SU-DHL-6 (cell line): ENCODE results near the gene YLPM1.
A peak's percentile ranks its signal among the peaks of the same experiment; 100 is the strongest.

ENCODE experiments used
- H2AFZ ChIP-seq: fragments of 200-600 bp; sonication (generic); 2 replicates; pipeline ENCODE4 v1.6.1; 2014; ENCODE audit warnings: low read depth, mild to moderate bottlenecking, moderate library complexity, mixed read lengths, antibody characterized with exemption, low read length; ENCODE audit not compliant: severe bottlenecking
- H3F3A ChIP-seq: fragments of 200-600 bp; shearing (Covaris generic); 2 replicates; pipeline ENCODE4 v1.6.0; 2016; ENCODE audit warnings: antibody characterized with exemption, mild to moderate bottlenecking; ENCODE audit not compliant: insufficient read depth
- H3K27ac ChIP-seq: fragments of 200-600 bp; sonication (generic); 2 replicates; pipeline ENCODE4 v1.5.1; 2016; ENCODE audit warnings: low read depth, mild to moderate bottlenecking, low read length, moderate library complexity, mixed read lengths
- H3K27me3 ChIP-seq: fragments of 200-600 bp; sonication (generic), shearing (Covaris generic); 2 replicates; pipeline ENCODE4 v1.6.0; 2014; ENCODE audit warnings: mild to moderate bottlenecking, low read length
- H3K36me3 ChIP-seq: fragments of 200-600 bp; sonication (generic); 2 replicates; pipeline ENCODE4 v1.6.1; 2014; ENCODE audit warnings: mild to moderate bottlenecking, low read length, mixed read lengths
- H3K4me2 ChIP-seq: fragments of 300-600, 200-600 bp; shearing (Covaris generic), sonication (generic); 2 replicates; pipeline ENCODE4 v1.6.0; 2014; ENCODE audit warnings: low read length, low read depth, mild to moderate bottlenecking; ENCODE audit not compliant: poor library complexity, severe bottlenecking
- H3K4me3 ChIP-seq: fragments of 200-600 bp; sonication (generic); 2 replicates; pipeline ENCODE4 v1.5.1; 2014; ENCODE audit warnings: antibody characterized with exemption, low read length, mild to moderate bottlenecking, mixed read lengths; ENCODE audit not compliant: insufficient read depth, poor library complexity, severe bottlenecking
- H3K79me2 ChIP-seq: fragments of 200-600 bp; sonication (generic); 2 replicates; pipeline ENCODE4 v1.6.1; 2014; ENCODE audit warnings: mild to moderate bottlenecking, low read length, moderate library complexity; ENCODE audit not compliant: insufficient read depth
- H3K9ac ChIP-seq: fragments of 200-600 bp; sonication (generic); 2 replicates; pipeline ENCODE4 v1.7.0; 2014; ENCODE audit warnings: mild to moderate bottlenecking, low read length
- H3K9me2 ChIP-seq: fragments of 200-600 bp; sonication (generic); replicated peaks from 2 replicates; pipeline ENCODE4 v1.6.1; 2014; ENCODE audit warnings: low read length; ENCODE audit not compliant: insufficient read depth
- H3K9me3 ChIP-seq: fragments of 200-600 bp; sonication (generic); 2 replicates; pipeline ENCODE4 v1.6.1; 2014; ENCODE audit warnings: low read length, mixed read lengths; ENCODE audit not compliant: insufficient read depth
- H4K20me1 ChIP-seq: fragments of 200-600 bp; sonication (generic); 2 replicates; pipeline ENCODE4 v1.6.1; 2014; ENCODE audit warnings: low read depth, mild to moderate bottlenecking, antibody characterized with exemption, low read length, moderate library complexity, mixed read lengths
- EZH2phosphoT487 ChIP-seq: fragments of 200-600 bp; sonication (generic), shearing (Covaris generic); conservative IDR thresholded peaks from 2 replicates; pipeline ENCODE4 v1.6.1; 2018; ENCODE audit warnings: mild to moderate bottlenecking, antibody characterized with exemption, low read length, moderate library complexity, mixed read lengths
- TF ChIP-seq, protein P1 (sequence below): fragments of 200-600 bp; sonication (generic); IDR thresholded peaks from one replicate; pipeline ENCODE4 v1.5.1; 2017; ENCODE audit warnings: antibody characterized with exemption, mild to moderate bottlenecking, low read length, moderate library complexity; ENCODE audit not compliant: insufficient read depth, poor library complexity, severe bottlenecking

Gene YLPM1

DNA sequence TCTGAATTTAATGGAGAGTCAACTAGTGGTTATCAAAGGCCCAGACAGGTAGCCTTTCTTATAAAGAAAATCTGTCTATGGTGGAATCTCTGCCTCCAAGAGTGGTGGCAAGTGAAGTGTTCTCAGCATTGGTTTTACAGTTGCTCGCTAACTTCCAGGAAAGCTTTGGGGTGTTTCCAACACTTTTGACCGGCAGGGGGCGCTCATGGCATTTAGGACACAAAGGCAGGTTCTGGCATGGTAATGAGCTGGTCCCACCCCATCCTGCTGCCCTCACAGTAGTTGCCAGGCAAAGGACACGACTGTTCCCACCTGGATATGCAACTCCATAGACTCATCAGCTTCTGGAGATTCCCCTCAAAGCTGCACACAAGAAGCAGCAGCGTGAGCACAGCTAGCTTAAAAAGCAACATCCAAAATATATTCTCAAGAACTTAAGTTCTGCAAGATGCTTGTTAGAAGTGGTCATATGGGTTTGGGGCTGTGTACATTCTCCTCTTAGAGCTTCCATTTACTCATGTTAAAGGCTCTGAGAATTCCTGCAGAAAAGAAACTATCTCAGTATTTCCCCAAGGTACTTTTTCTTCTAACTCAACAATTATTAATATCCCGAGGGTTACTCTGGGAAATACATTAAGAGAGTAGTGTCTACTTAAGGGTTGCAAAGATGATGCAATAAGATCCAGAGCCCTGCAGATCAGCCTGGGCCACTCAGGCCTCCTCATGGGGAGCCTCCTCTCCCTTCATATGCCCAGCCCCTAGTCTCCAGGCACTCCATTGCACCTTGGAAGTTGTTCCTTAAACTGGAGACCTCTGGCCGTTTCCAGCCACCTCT is 98.0 kb downstream of the YLPM1 start:
- Histone ChIP-seq H3F3A (no peaks in the 10 kb centered on the region), H3K4me2 (no peak overlapping the region), H3K79me2 (no peaks in the 10 kb centered on the region), H3K4me3 (no peak overlapping the region), H3K27ac (no peak overlapping the region), H2AFZ (no peak overlapping the region), H3K9me3 (no peaks in the 10 kb centered on the region), H4K20me1 (no peaks in the 10 kb centered on the region), H3K9ac (no peak overlapping the region), H3K9me2 (no peaks in the 10 kb centered on the region), H3K36me3 (no peaks in the 10 kb centered on the region), H3K27me3 (no peaks in the 10 kb centered on the region)
- no peak for TF ChIP-seq EZH2phosphoT487
- TF ChIP-seq, protein P1, sequence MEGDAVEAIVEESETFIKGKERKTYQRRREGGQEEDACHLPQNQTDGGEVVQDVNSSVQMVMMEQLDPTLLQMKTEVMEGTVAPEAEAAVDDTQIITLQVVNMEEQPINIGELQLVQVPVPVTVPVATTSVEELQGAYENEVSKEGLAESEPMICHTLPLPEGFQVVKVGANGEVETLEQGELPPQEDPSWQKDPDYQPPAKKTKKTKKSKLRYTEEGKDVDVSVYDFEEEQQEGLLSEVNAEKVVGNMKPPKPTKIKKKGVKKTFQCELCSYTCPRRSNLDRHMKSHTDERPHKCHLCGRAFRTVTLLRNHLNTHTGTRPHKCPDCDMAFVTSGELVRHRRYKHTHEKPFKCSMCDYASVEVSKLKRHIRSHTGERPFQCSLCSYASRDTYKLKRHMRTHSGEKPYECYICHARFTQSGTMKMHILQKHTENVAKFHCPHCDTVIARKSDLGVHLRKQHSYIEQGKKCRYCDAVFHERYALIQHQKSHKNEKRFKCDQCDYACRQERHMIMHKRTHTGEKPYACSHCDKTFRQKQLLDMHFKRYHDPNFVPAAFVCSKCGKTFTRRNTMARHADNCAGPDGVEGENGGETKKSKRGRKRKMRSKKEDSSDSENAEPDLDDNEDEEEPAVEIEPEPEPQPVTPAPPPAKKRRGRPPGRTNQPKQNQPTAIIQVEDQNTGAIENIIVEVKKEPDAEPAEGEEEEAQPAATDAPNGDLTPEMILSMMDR: peak; percentile 87

DNA sequence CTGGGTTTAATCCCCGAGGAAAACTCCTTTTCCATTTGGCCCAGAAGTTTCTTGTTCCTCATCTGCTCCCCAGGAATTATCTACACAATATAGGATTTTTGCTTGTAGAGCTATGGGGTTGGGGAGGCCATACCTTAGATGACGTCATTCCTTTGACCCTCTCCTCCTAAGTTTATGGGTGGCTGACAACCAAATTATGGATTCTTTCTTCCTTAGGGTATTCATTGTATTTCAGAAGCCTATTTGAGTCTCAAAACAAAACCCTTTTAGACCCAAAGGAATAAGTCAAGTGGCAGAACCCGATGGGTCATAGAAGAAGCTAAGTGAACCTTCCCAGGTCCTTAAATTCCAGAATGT is 98.6 kb downstream of the YLPM1 start:
- Histone ChIP-seq H3F3A (no peaks in the 10 kb centered on the region), H3K4me3 (no peak overlapping the region), H3K27ac (no peak overlapping the region), H3K36me3 (no peaks in the 10 kb centered on the region), H3K4me2 (no peak overlapping the region), H3K27me3 (no peaks in the 10 kb centered on the region), H3K9me3 (no peaks in the 10 kb centered on the region), H2AFZ (no peak overlapping the region), H4K20me1 (no peaks in the 10 kb centered on the region), H3K9ac (no peak overlapping the region), H3K9me2 (no peaks in the 10 kb centered on the region), H3K79me2 (no peaks in the 10 kb centered on the region)
- TF ChIP-seq, protein P1: no peak
- no peak for TF ChIP-seq EZH2phosphoT487

DNA sequence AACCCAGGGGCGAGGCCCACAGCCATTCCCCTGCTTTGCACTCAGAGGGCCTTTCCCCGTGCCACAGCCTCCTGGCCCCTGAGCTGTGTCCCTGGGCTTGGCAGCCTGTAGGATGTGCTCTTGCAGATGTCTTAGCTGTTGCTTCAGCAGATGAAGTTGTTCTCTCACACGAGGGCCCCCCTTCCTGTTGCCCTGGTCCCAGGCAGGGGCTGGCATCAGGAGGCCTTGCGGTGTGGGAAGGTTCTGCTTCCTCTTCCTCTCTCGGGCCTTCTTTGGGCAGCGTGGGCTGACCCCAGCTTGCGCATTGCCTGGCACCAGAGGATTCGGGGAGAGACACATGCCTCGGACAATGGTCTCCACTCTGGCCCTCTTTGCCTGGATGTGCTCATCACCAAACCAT is 100.2 kb downstream of the YLPM1 start:
- Histone ChIP-seq H3F3A (no peaks in the 10 kb centered on the region), H3K4me3 (no peak overlapping the region), H3K27ac (no peak overlapping the region), H3K27me3 (no peaks in the 10 kb centered on the region), H3K36me3 (no peaks in the 10 kb centered on the region), H3K9me2 (no peaks in the 10 kb centered on the region), H3K9ac (no peak overlapping the region), H4K20me1 (no peaks in the 10 kb centered on the region), H2AFZ (no peak overlapping the region), H3K4me2 (no peak overlapping the region), H3K9me3 (no peaks in the 10 kb centered on the region), H3K79me2 (no peaks in the 10 kb centered on the region)
- TF ChIP-seq EZH2phosphoT487: no peak
- TF ChIP-seq, protein P1: no peak
